ENCODE data around the gene ACVRL1.

- no peak for TF ChIP-seq LEF1 (IDR thresholded peaks at IDR 0.05; ENCODE audit: borderline replicate concordance)
- TF ChIP-seq CTBP1 (IDR thresholded peaks at IDR 0.05; ENCODE audit: borderline replicate concordance), result no peak
- no peak for TF ChIP-seq FOXA1 (IDR thresholded peaks at IDR 0.05)
- no peak for TF ChIP-seq FOXK2 (IDR thresholded peaks at IDR 0.05)
- TF ChIP-seq SUZ12 (IDR thresholded peaks at IDR 0.05), result no peak
- no peak for TF ChIP-seq ARNT (IDR thresholded peaks at IDR 0.05)
- TF ChIP-seq BHLHE40 (IDR thresholded peaks at IDR 0.05; ENCODE audit: borderline replicate concordance), result no peak
- no peak for TF ChIP-seq TARDBP (IDR thresholded peaks at IDR 0.05)
- TF ChIP-seq PKNOX1 (IDR thresholded peaks at IDR 0.05), result no peak
- TF ChIP-seq SP1 (IDR thresholded peaks at IDR 0.05), result no peak
Observed at GRCh38 chr12:51911307-51911706, 4.0 kb downstream of the ACVRL1 start.

All from HEK293T (cell line).